ENCODE data around the gene ZNF493.

The ZNF493 gene

GRCh38 chr19:21422244-21422643 is 25.3 kb downstream of the ZNF493 start:
- no peaks in the 10 kb centered on the region for H3K4me1 ChIP-seq (ENCODE audit: insufficient read depth, low read length, severe bottlenecking)
- TF ChIP-seq EZH2 (IDR thresholded peaks at IDR 0.05; ENCODE audit: borderline replicate concordance, low read length) = no peak
- no peak for TF ChIP-seq CTCF (IDR thresholded peaks at IDR 0.05; ENCODE audit: low read length)
- no peaks in the 10 kb centered on the region for H3K9me2 ChIP-seq (ENCODE audit: low read depth, low read length)
- no peak overlapping the region for H2AFZ ChIP-seq (ENCODE audit: low read length)
- H3K9ac ChIP-seq (ENCODE audit: low read length) = no peak overlapping the region
- H3K27me3 ChIP-seq (ENCODE audit: insufficient read depth, low read length) = no peaks in the 10 kb centered on the region
- peaks cover 3% of the 10 kb centered on the region; the same call in 1 of the 2 replicates for H3K36me3 ChIP-seq (ENCODE audit: insufficient read depth, low read length)
- H3K27ac ChIP-seq (ENCODE audit: low read depth, low read length, poor library complexity, severe bottlenecking) = no peak overlapping the region
- peaks cover 31% of the 10 kb centered on the region for H3K9me3 ChIP-seq (ENCODE audit: low read length)
- no peak overlapping the region for H3K4me3 ChIP-seq (ENCODE audit: low read depth, low read length, poor library complexity, severe bottlenecking)
- no peaks in the 10 kb centered on the region for H3F3A ChIP-seq (ENCODE audit: insufficient read depth, low read length)
- H3K79me2 ChIP-seq (ENCODE audit: insufficient read depth, low read length) = no peaks in the 10 kb centered on the region
- no peak overlapping the region for H3K4me2 ChIP-seq (ENCODE audit: low read length)
- H4K20me1 ChIP-seq (ENCODE audit: insufficient read depth, low read length) = no peaks in the 10 kb centered on the region

- Histone ChIP-seq H2AFZ (ENCODE audit: low read length) (no peak overlapping the region), H3K4me1 (ENCODE audit: insufficient read depth, low read length, severe bottlenecking) (no peaks in the 10 kb centered on the region), H3K9me2 (ENCODE audit: low read depth, low read length) (no peaks in the 10 kb centered on the region), H3K36me3 (ENCODE audit: insufficient read depth, low read length) (no peaks in the 10 kb centered on the region), H3K79me2 (ENCODE audit: insufficient read depth, low read length) (no peaks in the 10 kb centered on the region), H3K4me3 (ENCODE audit: low read depth, low read length, poor library complexity, severe bottlenecking) (no peak overlapping the region), H3F3A (ENCODE audit: insufficient read depth, low read length) (no peaks in the 10 kb centered on the region), H3K27ac (ENCODE audit: low read depth, low read length, poor library complexity, severe bottlenecking) (no peak overlapping the region), H3K4me2 (ENCODE audit: low read length) (no peak overlapping the region), H3K9me3 (ENCODE audit: low read length) (peaks cover 31% of the 10 kb centered on the region), H4K20me1 (ENCODE audit: insufficient read depth, low read length) (no peaks in the 10 kb centered on the region), H3K9ac (ENCODE audit: low read length) (no peak overlapping the region), H3K27me3 (ENCODE audit: insufficient read depth, low read length) (no peaks in the 10 kb centered on the region)
- no peak for TF ChIP-seq CTCF (IDR thresholded peaks at IDR 0.05; ENCODE audit: low read length)
- TF ChIP-seq EZH2 (IDR thresholded peaks at IDR 0.05; ENCODE audit: borderline replicate concordance, low read length) = no peak
Observed at GRCh38 chr19:21423057-21424041, 26.4 kb downstream of the ZNF493 start.

GRCh38 chr19:21430675-21431074 is 33.7 kb downstream of the ZNF493 start:
- Histone ChIP-seq H3K4me3 (ENCODE audit: low read depth, low read length, poor library complexity, severe bottlenecking) (no peak overlapping the region), H3K79me2 (ENCODE audit: insufficient read depth, low read length) (no peaks in the 10 kb centered on the region), H3F3A (ENCODE audit: insufficient read depth, low read length) (no peaks in the 10 kb centered on the region), H4K20me1 (ENCODE audit: insufficient read depth, low read length) (no peaks in the 10 kb centered on the region), H3K9ac (ENCODE audit: low read length) (no peak overlapping the region), H3K4me2 (ENCODE audit: low read length) (no peak overlapping the region), H3K36me3 (ENCODE audit: insufficient read depth, low read length) (no peaks in the 10 kb centered on the region), H3K27me3 (ENCODE audit: insufficient read depth, low read length) (no peaks in the 10 kb centered on the region), H3K9me3 (ENCODE audit: low read length) (peaks cover 6% of the 10 kb centered on the region; the same call in 1 of the 2 replicates), H3K4me1 (ENCODE audit: insufficient read depth, low read length, severe bottlenecking) (no peaks in the 10 kb centered on the region), H3K27ac (ENCODE audit: low read depth, low read length, poor library complexity, severe bottlenecking) (no peak overlapping the region), H3K9me2 (ENCODE audit: low read depth, low read length) (no peaks in the 10 kb centered on the region), H2AFZ (ENCODE audit: low read length) (no peak overlapping the region)
- no peak for TF ChIP-seq CTCF (IDR thresholded peaks at IDR 0.05; ENCODE audit: low read length)
- TF ChIP-seq EZH2 (IDR thresholded peaks at IDR 0.05; ENCODE audit: borderline replicate concordance, low read length) = no peak

Data from OCI-LY1 (cell line).